Stimulated activated CD4-positive, alpha-beta T cell treated with anti-CD3 and anti-CD28 coated beads, Interleukin-4, amount 100 ng/mL, for 48 hours (primary cell): ENCODE data around the gene ZNF566.
"Not testable (repeated sequence)": the region's sequence is repeated elsewhere in the genome, so short reads cannot be mapped to it uniquely, and the experiment has no call there.

ENCODE experiments used
- DNase-seq, 2 donors: peaks; one replicate each; pipeline ENCODE4 v3.0.0-alpha.2; 2020; ENCODE audit warnings: low read depth in 2 of 2

Gene ZNF566

GRCh38 chr19:36489118-36489919, at the start of gene ZNF566:
Gene ZNF566, minus strand, starts transcription at chr19:36489561. Its CDS starts 13,004 bp downstream, at chr19:36476557.
- peak; percentile 86 to 91 for DNase-seq

GRCh38 chr19:36528921-36529518, 39.7 kb upstream of the ZNF566 start:
- DNase-seq = peak in 1 of 2 donors; percentile 9

- peak; percentile 91 to 92 for DNase-seq
These were observed 39.0 kb upstream of the ZNF566 start, which contains the start of gene ZNF260 for GRCh38 chr19:36528194-36528920. Gene ZNF260, minus strand, starts transcription at chr19:36528271. Its CDS starts 13,033 bp downstream, at chr19:36515238.

- DNase-seq = no peak
These were observed 38.5 kb upstream of the ZNF566 start for GRCh38 chr19:36527873-36528193.

- no peak for DNase-seq
These were observed 38.0 kb upstream of the ZNF566 start for GRCh38 chr19:36527341-36527740.

- no peak for DNase-seq
These were observed 37.2 kb upstream of the ZNF566 start for GRCh38 chr19:36526581-36526980.

GRCh38 chr19:36524617-36525016, 35.3 kb upstream of the ZNF566 start:
- no peak for DNase-seq

GRCh38 chr19:36514012-36514612, 24.8 kb upstream of the ZNF566 start:
- DNase-seq = no peak

- no peak for DNase-seq
These were observed 19.0 kb upstream of the ZNF566 start for GRCh38 chr19:36508325-36508724.

GRCh38 chr19:36501973-36502372, 12.6 kb upstream of the ZNF566 start:
- DNase-seq = no peak

- DNase-seq = no peak
These were observed 7.6 kb upstream of the ZNF566 start for GRCh38 chr19:36497001-36497400.

- DNase-seq = peak in 1 of 2 donors; percentile 6
These were observed 3.5 kb upstream of the ZNF566 start for GRCh38 chr19:36492689-36493453.

GRCh38 chr19:36490846-36491245, 1.5 kb upstream of the ZNF566 start:
- not testable (repeated sequence) for DNase-seq

- DNase-seq = peak; percentile 49 to 63
These were observed 607 bp upstream of the ZNF566 start for GRCh38 chr19:36489920-36490415.

- DNase-seq = peak in 1 of 2 donors; percentile 12
These were observed 579 bp downstream of the ZNF566 start for GRCh38 chr19:36488846-36489117.

- DNase-seq = no peak
These were observed 1.1 kb downstream of the ZNF566 start for GRCh38 chr19:36488118-36488845.

GRCh38 chr19:36483653-36484052, 5.7 kb downstream of the ZNF566 start:
- DNase-seq = no peak

- no peak for DNase-seq
These were observed 6.5 kb downstream of the ZNF566 start for GRCh38 chr19:36482876-36483275.

- no peak for DNase-seq
These were observed 29.3 kb downstream of the ZNF566 start for GRCh38 chr19:36460046-36460445.

- DNase-seq = no peak
These were observed 32.5 kb downstream of the ZNF566 start for GRCh38 chr19:36456831-36457230.
